HTR-8/SVneo (cell line): Measurements from ENCODE around the gene LRP10.
A peak's percentile ranks its signal among the peaks of the same experiment; 100 is the strongest.
"Not testable (repeated sequence)": the region's sequence is repeated elsewhere in the genome, so short reads cannot be mapped to it uniquely, and the experiment has no call there.

ENCODE experiments used
- DNase-seq: peaks from one replicate; pipeline ENCODE4 v3.0.0; 2011; ENCODE audit warnings: low spot score, mixed read lengths; ENCODE audit not compliant: insufficient read length
- FAIRE-seq: peaks from 2 replicates; lab custom pipeline; 2011; peaks lifted over from hg19 to GRCh38; lab: Jason Lieb, UNC

Gene LRP10

GRCh38 chr14:22906073-22906472 is 34.5 kb downstream of the LRP10 start:
- no peak for DNase-seq
- FAIRE-seq = no peak

DNA sequence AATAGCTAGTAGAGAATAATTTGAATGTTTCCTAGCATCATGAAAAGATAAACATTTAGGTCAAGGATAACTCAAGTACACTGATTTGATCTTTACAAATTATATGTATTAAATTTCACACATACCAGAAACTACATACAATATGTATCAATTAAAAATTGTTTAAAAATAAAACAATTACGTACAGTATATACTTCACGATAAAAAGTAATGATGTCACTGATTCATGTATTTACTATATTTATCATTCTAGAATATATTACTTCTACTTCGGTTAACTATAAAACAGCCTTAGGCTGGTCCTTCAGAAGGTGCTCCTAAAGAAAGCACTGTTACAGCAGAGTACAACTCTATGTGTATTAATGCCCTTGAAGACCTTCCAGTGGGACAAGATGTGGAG is 35.9 kb downstream of the LRP10 start:
- no peak for FAIRE-seq

DNA sequence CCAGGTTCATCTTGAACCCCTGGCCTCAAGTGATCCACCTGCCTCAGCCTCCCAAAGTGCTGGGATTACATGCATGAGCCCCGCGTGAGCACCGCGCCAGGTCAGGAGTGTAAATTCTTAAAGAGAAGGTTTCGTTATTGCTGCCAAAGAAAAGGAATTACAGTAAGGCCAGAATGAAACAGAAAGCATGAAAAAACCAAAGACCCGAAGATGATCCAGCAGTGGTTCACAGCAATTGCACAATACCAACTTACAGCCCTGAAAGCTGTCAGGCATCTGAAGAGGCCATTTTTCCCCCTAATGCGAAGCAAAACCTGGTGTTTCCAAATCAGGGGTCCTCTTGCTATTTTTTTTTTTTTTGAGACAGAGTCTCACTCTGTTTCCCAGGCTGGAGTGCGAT is 37.1 kb downstream of the LRP10 start:
- DNase-seq (no peak), FAIRE-seq (no peak)

More for the DNA sequence above, 35.9 kb downstream of the LRP10 start:
- no peak for DNase-seq

DNA sequence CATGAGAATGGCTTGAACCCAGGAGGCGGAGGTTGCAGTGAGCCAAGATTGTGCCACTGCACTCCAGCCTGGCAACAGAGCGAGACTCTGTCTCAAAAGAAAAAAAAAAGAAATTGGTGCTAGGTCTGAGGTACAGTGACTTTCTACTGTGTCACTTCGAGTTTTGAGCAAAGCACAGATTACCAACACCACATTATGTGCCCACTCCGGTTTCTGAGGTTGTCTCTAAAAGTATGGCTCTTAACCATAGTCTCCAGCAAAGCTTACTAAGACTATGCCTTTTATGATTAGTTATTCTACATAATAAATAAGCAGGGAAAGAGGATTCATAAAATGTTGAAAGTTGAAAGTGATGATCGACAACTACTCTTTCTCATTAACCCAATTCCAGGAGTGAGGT is 39.4 kb downstream of the LRP10 start:
- FAIRE-seq (no peak), DNase-seq (no peak)

GRCh38 chr14:22914836-22915235 is 43.3 kb downstream of the LRP10 start:
- not testable (repeated sequence) for FAIRE-seq, DNase-seq

DNA sequence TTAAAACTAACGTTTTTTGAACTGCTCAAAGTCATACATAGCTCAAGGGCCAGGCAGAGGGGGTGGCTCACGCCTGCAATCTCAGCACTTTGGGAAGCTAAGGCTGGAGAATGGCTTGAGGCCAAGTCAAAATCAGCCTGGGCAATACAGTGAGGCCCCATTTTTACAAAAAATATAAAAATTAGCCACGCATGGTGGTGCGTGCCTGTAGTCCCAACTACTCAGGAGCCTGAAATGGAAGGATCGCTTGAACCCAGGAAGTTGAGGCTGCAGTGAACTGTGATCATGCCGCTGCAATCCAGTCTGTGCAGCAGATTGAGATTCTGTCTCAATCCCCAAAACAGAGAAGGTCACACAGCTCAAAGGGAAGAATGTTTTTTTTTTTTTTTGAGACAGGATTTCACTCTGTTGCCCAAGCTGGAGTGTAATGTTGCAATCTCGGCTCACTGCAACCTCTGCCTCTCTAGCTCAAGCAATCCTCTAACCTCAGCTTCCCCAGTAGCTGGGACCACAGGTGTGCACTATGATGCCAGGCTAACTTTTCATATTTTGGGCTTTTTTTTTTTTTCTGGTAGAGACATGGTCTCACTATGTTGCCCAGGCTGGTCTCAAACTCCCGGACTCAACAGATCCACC is 44.5 kb downstream of the LRP10 start:
- no peak for FAIRE-seq
- no peak for DNase-seq

- FAIRE-seq = no peak
- DNase-seq = peak; percentile 87
Measured at GRCh38 chr14:22918804-22919600, 47.5 kb downstream of the LRP10 start, which contains the start of gene RBM23. Gene RBM23, minus strand, starts transcription at chr14:22919149.

GRCh38 chr14:22919601-22919921 is 48.0 kb downstream of the LRP10 start:
- DNase-seq = no peak
- no peak for FAIRE-seq

- no peak for FAIRE-seq
- DNase-seq = no peak
Measured at GRCh38 chr14:22920697-22921096, 49.2 kb downstream of the LRP10 start.

- FAIRE-seq = no peak
- DNase-seq = no peak
Measured at GRCh38 chr14:22922294-22922693, 50.8 kb downstream of the LRP10 start.

DNA sequence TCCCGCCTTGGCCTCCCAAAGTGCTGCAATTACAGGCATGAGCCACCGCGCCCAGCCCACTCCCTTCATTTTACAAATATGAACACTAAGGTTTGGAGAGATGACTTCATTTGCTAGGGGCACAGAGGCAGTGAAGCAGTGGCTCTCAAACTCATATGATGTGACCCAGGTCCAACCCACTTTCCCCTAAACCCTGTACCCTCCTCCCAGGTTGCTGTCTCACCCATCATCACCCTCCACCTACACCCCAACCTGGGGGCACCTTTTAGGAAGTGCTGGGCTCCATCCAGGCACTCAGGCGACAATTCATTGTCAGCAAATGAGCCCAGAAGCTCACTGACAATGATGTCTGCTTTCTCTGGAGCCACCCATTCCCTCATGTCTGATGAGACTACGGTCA is 52.2 kb downstream of the LRP10 start:
- FAIRE-seq (no peak), DNase-seq (no peak)

DNA sequence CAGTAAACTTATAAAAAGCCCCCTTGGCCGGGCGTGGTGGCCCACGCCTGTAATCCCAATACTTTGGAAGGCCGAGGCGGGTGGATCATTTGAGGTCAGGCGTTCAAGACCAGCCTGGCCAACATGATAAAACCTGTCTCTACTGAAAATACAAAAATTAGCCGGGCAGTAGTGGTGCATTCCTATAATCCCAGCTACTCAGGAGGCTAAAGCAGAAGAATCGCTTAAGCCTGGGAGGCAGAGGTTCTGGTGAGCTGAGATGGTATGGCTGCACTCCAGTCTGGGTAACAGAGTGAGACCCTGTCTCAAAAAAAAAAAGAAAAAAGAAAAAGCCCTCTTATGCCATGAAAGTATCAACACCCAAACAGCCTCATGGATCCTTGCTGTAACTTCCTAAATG is 54.0 kb downstream of the LRP10 start:
- DNase-seq (no peak), FAIRE-seq (no peak)

- DNase-seq (no peak), FAIRE-seq (no peak)
Measured at GRCh38 chr14:22926316-22926715, 54.8 kb downstream of the LRP10 start.

- DNase-seq = no peak
- FAIRE-seq = no peak
Measured at GRCh38 chr14:22928237-22929103, 56.9 kb downstream of the LRP10 start.

GRCh38 chr14:22929104-22929960 is 57.8 kb downstream of the LRP10 start, which contains the start of gene PRMT5:
Gene PRMT5, minus strand, starts transcription at chr14:22929376. Its CDS starts 15 bp downstream, at chr14:22929361.
- FAIRE-seq (no peak), DNase-seq (peak; percentile 95)

- FAIRE-seq (no peak), DNase-seq (no peak)
Measured at GRCh38 chr14:22929961-22930364, 58.4 kb downstream of the LRP10 start.
